Measurements from ENCODE around the gene FABP7. TPM values are rescaled to one million over a fixed set of nuclear protein-coding genes. Genes with fewer than 3 reads are reported as not detected.

Gene FABP7
- total and polyA plus RNA-seq, 2 of the 13 experiments (the other 11 are each of a cell fraction or from before 2014, with no cell fraction given) = not detected

GRCh38 chr6:122770835-122771601 is 8.5 kb upstream of the FABP7 start (continued):
- TF ChIP-seq HOMEZ (CRISPR knock-in tag; IDR thresholded peaks at IDR 0.05; ENCODE audit: low read depth) (no peak), ZBTB37 (CRISPR knock-in tag; IDR thresholded peaks at IDR 0.05) (no peak), CTCF (CRISPR knock-in tag; IDR thresholded peaks at IDR 0.05) (peak; percentile 71), NCOA5 (CRISPR knock-in tag; IDR thresholded peaks at IDR 0.05) (no peak), KLF16 (CRISPR knock-in tag; IDR thresholded peaks at IDR 0.05) (0 out of 4 replicates have a peak, but pooled peaks of 1 of the 2 experiments have one; percentile 30), HNF1A (IDR thresholded peaks at IDR 0.05; ENCODE audit: low read depth) (peak; percentile 52), HNF1A (CRISPR knock-in tag; IDR thresholded peaks at IDR 0.05; ENCODE audit: borderline replicate concordance) (no peak), ZNF766 (CRISPR knock-in tag; IDR thresholded peaks at IDR 0.05; ENCODE audit: borderline replicate concordance) (no peak), ZKSCAN8 (CRISPR knock-in tag; IDR thresholded peaks at IDR 0.05; ENCODE audit: borderline replicate concordance) (no peak), FOXA3 (CRISPR knock-in tag; IDR thresholded peaks at IDR 0.05) (peak; percentile 9; the same call in 1 of the 2 replicates), ZC3H13 (CRISPR knock-in tag; IDR thresholded peaks at IDR 0.05) (no peak), NCOR1 (IDR thresholded peaks at IDR 0.05; ENCODE audit: borderline replicate concordance, low read length) (no peak), NFKBIZ (CRISPR knock-in tag; IDR thresholded peaks at IDR 0.05) (no peak), IRX3 (CRISPR knock-in tag; IDR thresholded peaks at IDR 0.05; ENCODE audit: borderline replicate concordance, low read depth) (no peak), FOXJ3 (CRISPR knock-in tag; IDR thresholded peaks at IDR 0.05; ENCODE audit: borderline replicate concordance) (0 out of 2 replicates have a peak, but pooled peaks have one; percentile 17), SAFB2 (CRISPR knock-in tag; IDR thresholded peaks at IDR 0.05; ENCODE audit: borderline replicate concordance, low read depth) (no peak)
